Progenitor cell of endocrine pancreas (in vitro differentiated cells): ENCODE results near the gene MAML3. TPM values are rescaled to one million over a fixed set of nuclear protein-coding genes. Genes with fewer than 3 reads are reported as not detected.

Source experiments
- DNase-seq: peaks from one replicate; pipeline ENCODE4 v3.0.0; 2021; ENCODE audit warnings: low spot score; ENCODE audit not compliant: unreplicated experiment
- H3K27ac Mint-ChIP-seq: 2 replicates; pipeline ENCODE4 v1.8.0; 2021; ENCODE audit warnings: mild to moderate bottlenecking, moderate library complexity, mixed read lengths
- H3K27me3 Mint-ChIP-seq: 2 replicates; pipeline ENCODE4 v1.8.0; 2021; ENCODE audit warnings: mixed read lengths
- H3K36me3 Mint-ChIP-seq: 2 replicates; pipeline ENCODE4 v1.8.0; 2022; ENCODE audit warnings: mixed read lengths; ENCODE audit not compliant: insufficient read depth
- H3K4me1 Mint-ChIP-seq: 2 replicates; pipeline ENCODE4 v1.8.0; 2021; ENCODE audit warnings: low read depth, mixed read lengths
- H3K4me3 Mint-ChIP-seq: 2 replicates; pipeline ENCODE4 v1.8.0; 2021; ENCODE audit warnings: low read depth, mild to moderate bottlenecking, moderate library complexity, mixed read lengths
- H3K9me3 Mint-ChIP-seq: 2 replicates; pipeline ENCODE4 v1.8.0; 2021; ENCODE audit warnings: low read depth, mixed read lengths
- total RNA-seq: library from RNA; stranded (reverse); gene quantifications from 2 replicates; pipeline ENCODE4 v1.2.1, GENCODE V29; 2021
- TF ChIP-seq, protein P1 (sequence below): fragments of 200-600 bp; sonication (generic); IDR thresholded peaks from one replicate; pipeline ENCODE4 v1.5.0; 2021; ENCODE audit warnings: antibody characterized with exemption, mild to moderate bottlenecking; ENCODE audit not compliant: unreplicated experiment

MAML3 gene
- total RNA-seq, 1 donor from 2014 or later: 48.5 TPM

- Mint-ChIP-seq H3K27me3 (no peaks in the 10 kb centered on the region), H3K27ac (no peak overlapping the region), H3K4me1 (peaks cover 18% of the 10 kb centered on the region), H3K36me3 (peaks cover 17% of the 10 kb centered on the region), H3K9me3 (peaks cover 2% of the 10 kb centered on the region), H3K4me3 (no peak overlapping the region)
- TF ChIP-seq, protein P1, sequence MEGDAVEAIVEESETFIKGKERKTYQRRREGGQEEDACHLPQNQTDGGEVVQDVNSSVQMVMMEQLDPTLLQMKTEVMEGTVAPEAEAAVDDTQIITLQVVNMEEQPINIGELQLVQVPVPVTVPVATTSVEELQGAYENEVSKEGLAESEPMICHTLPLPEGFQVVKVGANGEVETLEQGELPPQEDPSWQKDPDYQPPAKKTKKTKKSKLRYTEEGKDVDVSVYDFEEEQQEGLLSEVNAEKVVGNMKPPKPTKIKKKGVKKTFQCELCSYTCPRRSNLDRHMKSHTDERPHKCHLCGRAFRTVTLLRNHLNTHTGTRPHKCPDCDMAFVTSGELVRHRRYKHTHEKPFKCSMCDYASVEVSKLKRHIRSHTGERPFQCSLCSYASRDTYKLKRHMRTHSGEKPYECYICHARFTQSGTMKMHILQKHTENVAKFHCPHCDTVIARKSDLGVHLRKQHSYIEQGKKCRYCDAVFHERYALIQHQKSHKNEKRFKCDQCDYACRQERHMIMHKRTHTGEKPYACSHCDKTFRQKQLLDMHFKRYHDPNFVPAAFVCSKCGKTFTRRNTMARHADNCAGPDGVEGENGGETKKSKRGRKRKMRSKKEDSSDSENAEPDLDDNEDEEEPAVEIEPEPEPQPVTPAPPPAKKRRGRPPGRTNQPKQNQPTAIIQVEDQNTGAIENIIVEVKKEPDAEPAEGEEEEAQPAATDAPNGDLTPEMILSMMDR: no peak
- DNase-seq: no peak
Observed at GRCh38 chr4:139859876-139860275, 294.1 kb downstream of the MAML3 start.

GRCh38 chr4:139858436-139859205 lies 295.4 kb downstream of the MAML3 start:
- peaks cover 18% of the 10 kb centered on the region for H3K4me1 Mint-ChIP-seq

GRCh38 chr4:139857977-139858376 lies 296.0 kb downstream of the MAML3 start:
- Mint-ChIP-seq H3K4me3 (no peak overlapping the region), H3K27ac (no peak overlapping the region), H3K4me1 (peaks cover 24% of the 10 kb centered on the region), H3K27me3 (no peaks in the 10 kb centered on the region), H3K9me3 (peaks cover 2% of the 10 kb centered on the region), H3K36me3 (peaks cover 17% of the 10 kb centered on the region)
- DNase-seq: no peak
- TF ChIP-seq, protein P1: no peak

More at GRCh38 chr4:139858436-139859205, 295.4 kb downstream of the MAML3 start:
- no peaks in the 10 kb centered on the region for H3K27me3 Mint-ChIP-seq
- no peak for DNase-seq
- TF ChIP-seq, protein P1: no peak
- no peak overlapping the region for H3K27ac Mint-ChIP-seq
- peaks cover 2% of the 10 kb centered on the region for H3K9me3 Mint-ChIP-seq
- peaks cover 17% of the 10 kb centered on the region for H3K36me3 Mint-ChIP-seq
- H3K4me3 Mint-ChIP-seq: no peak overlapping the region

DNA sequence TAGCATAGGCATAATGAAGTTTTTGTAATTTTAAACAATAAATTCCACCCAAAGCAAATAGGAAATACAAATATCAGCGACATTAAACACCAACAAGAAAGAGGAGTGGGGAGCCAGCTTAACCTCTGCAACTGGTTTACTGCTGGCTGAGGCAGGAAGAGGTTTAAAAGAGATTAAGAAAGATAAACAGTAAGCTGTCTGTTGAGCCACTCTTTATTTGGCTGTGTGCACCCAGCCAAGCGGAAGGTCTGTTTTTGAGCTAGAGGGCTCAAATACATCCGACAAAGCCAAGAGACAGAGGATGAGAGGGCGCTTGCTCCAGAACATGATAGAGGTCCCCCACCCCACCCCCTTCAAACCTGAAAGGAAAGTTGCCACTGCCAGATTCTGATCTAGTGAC lies 297.0 kb downstream of the MAML3 start:
- TF ChIP-seq, protein P1: no peak
- Mint-ChIP-seq H3K9me3 (peaks cover 2% of the 10 kb centered on the region), H3K27me3 (no peaks in the 10 kb centered on the region), H3K27ac (peak overlapping the region; percentile 51), H3K4me1 (peaks cover 28% of the 10 kb centered on the region), H3K36me3 (peaks cover 14% of the 10 kb centered on the region), H3K4me3 (no peak overlapping the region)
- DNase-seq: no peak

DNA sequence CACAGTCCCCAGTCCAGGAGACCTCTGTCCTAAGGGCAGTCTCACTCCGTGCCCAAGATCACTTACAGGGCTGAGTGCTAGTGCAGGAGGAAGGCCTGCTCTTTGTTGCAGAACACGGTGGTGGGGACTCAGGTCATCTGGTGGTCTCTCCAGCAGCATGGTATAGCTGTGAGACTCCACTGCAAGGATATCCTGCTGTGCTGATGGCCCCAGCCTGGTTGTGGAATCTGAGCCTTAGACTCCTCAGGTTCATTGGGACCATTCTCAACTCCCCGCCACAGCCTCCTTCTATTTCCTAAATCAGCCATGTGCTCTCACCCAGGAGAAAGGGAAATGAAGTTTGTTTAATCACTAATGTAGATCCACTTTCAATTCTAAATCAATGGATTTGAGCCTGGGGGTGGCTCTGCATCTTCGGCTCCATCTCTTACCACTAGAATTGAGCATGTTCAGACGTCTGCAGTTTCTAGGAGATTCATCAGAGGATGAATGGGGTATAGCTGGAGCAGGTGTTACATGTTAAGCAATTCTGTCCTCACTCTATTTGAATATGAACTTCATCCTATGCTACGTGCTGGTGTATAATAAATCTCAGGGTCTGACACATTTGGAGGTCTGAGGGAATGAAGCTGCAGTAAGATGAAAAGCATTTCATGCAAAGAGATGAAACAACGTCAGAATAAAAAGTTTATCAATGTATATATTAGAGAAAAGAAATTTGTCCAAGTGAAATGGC lies 299.1 kb downstream of the MAML3 start:
- Mint-ChIP-seq H3K4me1 (peaks cover 47% of the 10 kb centered on the region), H3K9me3 (no peaks in the 10 kb centered on the region), H3K36me3 (peaks cover 7% of the 10 kb centered on the region), H3K27me3 (no peaks in the 10 kb centered on the region), H3K27ac (no peak overlapping the region), H3K4me3 (no peak overlapping the region)
- TF ChIP-seq, protein P1: no peak
- no peak for DNase-seq
